ENCODE results near the gene EPYC.
"Not testable (repeated sequence)": the region's sequence is repeated elsewhere in the genome, so short reads cannot be mapped to it uniquely, and the experiment has no call there.

EPYC gene

DNA sequence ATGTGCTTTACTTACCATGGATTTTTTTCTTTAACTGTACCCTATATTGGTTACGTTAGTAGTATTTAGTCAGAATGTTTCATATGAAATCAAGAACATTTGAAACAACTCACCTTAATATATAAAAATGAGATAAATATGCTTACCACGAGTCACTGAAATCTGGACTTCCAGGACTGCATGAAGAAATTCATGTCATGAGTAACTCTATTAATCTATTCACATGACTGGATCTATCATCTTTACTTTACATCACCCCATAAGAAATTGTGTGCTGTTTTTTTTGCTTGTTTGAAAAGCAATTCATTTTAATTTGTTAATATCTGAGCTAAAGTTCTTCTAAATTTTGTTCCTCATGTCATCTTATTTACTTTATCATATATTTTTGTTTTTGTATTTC is 5.2 kb downstream of the EPYC start:
- intact Hi-C loops (cut with DNase I), result no loop called here
- DNase-seq, result no peak

DNA sequence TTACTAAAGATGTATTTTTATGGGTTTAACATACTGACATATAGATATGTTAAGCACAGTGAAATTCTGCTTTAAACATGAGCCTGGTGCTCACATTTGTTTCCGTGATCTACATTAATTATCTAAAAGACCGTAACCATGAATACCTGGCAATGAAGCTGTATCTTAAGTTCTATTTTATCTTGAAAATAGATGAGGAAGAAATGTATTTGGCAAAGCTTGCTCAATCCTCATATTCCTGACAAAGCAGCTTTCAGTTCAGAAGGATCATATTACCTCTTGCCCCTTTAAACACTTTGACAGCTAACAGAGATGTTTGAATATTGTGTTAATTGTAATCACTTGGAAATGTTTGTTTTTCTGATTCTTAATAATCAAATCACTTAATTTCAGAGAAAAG is 9.8 kb downstream of the EPYC start:
- intact Hi-C loops (cut with DNase I), result no loop called here
- DNase-seq, result no peak

DNA sequence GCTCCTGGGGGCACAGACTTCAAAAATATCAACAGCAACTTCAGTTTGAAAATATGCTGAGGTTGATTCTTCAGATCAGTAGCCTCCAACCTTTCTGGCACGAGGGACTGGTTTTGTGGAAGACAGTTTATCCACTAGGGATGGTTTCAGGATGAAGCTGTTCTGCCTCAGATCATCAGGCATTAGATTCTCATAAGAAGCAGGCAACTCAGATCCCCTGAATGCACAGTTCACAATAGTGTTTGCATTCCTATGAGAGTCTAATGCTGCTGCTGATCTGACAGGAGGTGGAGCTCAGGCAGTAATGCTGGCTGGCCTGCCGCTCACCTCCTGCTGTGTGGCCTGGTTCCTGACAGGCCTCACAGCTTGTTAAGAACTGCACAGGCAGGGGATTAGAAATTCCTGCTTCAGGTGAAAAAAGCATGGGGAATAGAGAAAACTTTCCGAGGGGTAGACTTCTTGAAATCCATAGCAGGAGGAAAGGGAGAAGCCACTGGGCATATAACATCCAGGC is 12.8 kb downstream of the EPYC start:
- DNase-seq, result no peak

DNA sequence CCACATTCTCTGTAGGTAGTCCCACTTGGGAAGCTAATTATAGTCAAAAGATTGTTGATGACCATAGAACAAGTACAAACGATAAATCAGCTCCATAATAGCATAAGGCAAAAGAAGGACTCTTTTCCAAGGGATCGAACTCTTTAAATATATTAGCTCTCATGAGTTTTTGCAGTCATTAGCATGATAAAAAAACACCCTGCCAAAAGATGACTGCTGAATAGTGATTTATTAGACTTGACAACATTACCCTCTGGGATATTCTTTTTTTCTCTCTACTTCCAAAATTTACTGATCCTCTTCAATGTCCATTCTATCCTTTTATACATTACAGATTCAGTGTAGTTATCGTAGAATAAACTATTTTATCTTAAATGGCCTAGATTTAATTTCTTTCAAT is 14.2 kb downstream of the EPYC start:
- intact Hi-C loops (cut with DNase I), result no loop called here
- no peak for DNase-seq

More for the DNA sequence above, 12.8 kb downstream of the EPYC start:
- intact Hi-C loops (cut with DNase I), result no loop called here

DNA sequence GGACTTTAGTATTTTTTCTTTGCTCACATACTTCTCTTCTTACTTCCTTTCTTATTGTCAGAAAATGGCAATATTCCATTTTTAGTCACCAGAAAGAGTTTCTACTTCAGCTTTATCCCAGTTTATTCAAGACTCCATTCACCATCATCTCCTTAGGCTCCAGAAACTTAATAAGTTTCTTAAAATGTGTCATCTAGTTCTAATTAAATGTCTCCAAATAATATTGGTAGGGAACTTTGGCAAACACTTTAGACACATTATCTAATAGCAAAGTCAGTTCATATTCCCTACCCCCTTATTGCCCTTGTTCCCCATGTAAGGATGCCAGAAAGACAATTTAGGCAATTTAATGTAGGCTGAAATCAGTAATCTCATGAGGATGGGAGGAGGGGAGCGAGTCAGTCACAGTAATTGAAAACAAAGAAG is 15.1 kb downstream of the EPYC start:
- no peak for DNase-seq
- intact Hi-C loops (cut with DNase I), result no loop called here

DNA sequence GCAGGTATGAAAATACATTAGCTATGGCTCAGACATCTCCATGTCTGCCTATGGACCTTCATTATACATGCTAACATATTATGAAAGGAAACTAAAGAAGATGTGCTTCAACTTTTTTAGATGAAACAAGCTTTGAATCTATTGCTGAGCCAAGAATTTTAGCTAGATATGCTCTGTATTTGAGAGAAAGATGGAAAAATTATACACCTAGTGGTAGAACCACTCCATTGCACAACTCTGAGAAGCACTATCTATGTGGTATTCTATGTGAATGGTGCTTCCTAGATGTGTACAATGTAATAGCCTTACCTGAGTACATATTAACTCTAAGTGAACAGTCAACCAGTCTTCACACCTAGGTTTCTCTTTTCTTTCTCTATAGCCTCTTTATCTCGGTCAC is 17.3 kb downstream of the EPYC start:
- intact Hi-C loops (cut with DNase I), result no loop called here
- no peak for DNase-seq

DNA sequence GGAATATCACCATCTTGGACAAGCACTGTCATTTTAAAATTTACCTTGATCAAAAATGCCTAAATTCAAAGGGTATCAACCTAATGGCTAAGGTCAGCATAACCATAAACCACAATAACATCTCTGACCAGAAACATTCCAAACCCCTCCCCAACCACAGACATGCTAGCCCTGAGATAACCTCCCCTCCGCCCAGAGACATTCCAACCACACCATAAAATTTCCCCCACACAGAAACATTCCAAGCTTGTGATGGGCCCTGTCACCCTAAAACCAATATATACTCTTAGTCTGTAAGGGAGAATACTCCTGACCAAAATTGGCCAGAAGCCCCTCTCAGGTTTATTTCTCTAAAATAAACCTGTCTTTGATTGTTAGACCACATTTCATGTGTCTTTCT is 17.7 kb downstream of the EPYC start:
- intact Hi-C loops (cut with DNase I), result no loop called here
- DNase-seq, result no peak

DNA sequence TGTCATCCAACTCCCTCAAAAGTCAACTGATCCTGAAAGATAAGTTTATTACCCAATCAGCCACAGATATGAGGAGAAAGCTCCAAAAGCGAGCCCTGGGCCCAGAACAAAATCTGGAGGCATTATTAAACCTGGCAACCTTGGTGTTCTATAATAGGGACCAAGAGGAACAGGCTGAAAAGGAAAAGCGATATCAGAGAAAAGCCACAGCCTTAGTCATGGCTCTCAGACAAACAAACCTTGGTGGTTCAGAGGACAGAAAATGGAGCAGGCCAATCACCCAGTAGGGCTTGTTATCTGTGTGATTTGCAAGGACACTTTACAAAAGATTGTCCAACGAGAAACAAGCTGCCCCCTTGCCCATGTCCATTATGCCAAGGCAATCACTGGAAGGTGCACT is 19.4 kb downstream of the EPYC start:
- DNase-seq; intact Hi-C loops (cut with DNase I): not testable (repeated sequence)

DNA sequence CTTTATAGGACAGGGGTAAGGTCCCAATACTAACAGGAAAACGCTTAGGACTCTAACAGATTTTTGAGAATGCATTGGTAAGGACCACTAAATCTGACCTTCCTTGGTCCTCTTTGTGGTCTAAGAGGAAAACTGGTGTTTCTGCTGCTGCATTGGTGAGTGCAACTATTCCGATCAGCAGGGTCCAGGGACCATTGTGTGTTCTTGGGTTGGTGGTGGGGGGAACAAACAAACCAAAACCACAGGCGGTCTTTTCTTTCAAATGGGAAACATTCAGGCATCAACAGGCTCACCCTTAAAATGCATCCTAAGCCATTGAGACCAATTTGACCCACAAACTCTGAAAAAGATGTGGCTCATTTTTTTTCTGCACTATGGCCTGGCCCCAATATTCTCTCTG is 20.7 kb downstream of the EPYC start:
- DNase-seq, result no peak
- intact Hi-C loops (cut with DNase I), result no loop called here

DNA sequence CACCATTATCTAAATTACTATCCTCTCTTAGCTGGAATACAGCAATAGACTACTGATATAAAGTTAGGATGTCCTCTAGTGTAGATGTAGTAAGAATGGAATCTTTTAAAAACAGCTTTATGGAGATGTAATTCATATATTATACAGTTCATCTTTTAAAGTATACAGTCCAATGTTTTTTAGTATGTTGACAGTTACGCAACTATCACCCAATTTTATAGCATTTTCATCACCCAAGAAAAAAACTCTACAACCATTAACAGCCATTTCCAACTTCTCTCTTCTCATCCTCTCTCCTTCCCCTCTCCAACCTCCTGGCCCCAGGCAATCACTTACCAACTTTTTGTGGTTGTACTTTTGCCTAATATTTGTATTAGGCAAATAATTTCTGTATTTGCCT is 22.6 kb downstream of the EPYC start:
- DNase-seq, result no peak
- intact Hi-C loops (cut with DNase I), result no loop called here

DNA sequence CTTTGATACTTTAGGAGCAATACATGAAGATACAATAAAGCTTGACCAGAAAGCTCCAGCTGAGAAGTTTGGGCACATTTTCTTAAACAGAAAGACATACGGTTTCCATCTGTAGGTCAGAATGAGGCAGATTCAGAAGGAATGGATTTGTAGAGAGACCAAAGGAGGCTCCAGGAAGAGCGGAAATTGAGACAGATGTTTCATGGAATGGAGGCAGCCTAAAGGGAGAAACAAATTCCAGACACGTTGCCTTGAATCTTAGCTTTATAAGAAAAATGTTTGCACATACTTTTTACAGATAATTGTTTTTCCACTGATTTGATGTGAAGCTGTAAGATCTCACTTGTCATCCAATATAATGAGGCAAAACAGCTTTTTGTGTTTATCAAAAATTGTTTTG is 24.8 kb downstream of the EPYC start:
- intact Hi-C loops (cut with DNase I), result loop anchor here (10.0 kb wide), 1 partner anchor 375 kb away; no protein-coding TSS in a partner anchor
- DNase-seq, result no peak

DNA sequence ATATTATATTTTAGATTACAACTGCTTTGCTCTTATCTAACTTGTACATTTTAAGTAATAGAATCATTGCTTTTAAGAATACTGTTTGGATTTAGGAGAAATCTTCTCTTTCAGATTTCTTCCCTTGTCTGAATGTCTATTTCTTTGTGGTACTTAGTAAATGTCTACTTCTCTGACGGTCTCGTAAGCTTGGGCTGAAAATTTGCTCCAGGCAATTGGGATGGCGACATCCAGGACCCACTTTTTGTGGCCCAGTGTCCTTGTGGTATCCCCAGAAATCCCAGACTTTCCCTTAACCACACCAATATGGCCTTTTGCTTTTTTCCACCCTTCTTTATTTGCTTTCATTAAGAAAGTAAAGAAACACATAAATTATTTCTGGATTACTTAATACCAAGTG is 25.8 kb downstream of the EPYC start:
- intact Hi-C loops (cut with DNase I), result loop anchor here (10.0 kb wide), 1 partner anchor 376 kb away; no protein-coding TSS in a partner anchor
- no peak for DNase-seq

DNA sequence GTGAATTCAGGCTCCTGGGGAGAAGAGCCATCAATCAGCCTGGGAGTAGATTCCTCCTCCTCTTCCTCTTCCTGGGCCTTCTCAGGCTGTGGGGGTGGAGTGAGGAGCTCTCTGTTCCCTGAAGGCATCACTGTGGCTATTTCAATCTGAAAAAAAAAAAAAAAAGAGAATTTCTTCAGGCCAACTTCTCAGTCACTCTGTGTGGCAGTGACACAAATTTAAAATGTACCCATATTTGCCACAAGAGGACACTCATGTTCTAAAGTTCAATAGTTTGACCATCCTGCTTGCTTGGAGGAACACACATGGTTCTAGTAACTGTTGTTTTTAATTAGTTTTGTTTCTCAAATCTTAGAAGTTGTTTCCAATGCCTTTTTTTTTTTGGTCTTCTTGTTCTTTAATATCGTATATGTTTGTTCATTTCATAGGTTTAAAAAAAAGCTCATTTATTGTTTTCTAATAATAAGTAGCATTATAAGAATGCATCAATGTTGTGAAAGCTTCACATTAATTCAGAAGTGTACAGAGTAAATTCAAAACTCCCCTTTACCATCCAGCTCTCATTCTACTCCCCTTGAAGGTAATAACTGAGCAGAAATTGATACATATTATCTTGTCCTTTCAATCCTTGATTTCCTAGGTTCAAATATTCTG is 26.5 kb downstream of the EPYC start:
- peak in 1 of 42 donors; percentile 21 for DNase-seq
- intact Hi-C loops (cut with DNase I), result loop anchor here (10.0 kb wide), 1 partner anchor 377 kb away; no protein-coding TSS in a partner anchor

DNA sequence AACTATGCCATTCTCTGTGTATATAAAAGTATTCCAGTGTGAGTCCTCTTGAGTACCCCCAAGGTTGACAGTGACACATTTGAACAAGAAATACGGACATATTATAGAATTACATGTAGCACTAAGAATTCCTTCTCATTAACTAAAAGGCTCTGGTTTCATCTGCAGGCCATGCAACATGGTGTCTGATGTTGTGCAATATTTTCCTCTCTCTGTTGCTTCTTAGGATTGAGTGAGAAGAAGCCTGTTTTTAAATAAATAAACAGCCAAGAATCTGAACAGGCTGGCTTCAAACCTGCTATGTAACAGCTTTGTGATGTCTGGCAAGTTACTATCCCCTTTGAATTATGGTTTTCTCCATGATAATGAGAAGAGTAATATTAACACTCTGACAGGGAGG is 27.5 kb downstream of the EPYC start:
- DNase-seq, result no peak
- intact Hi-C loops (cut with DNase I), result loop anchor here (10.0 kb wide), 1 partner anchor 378 kb away; no protein-coding TSS in a partner anchor

DNA sequence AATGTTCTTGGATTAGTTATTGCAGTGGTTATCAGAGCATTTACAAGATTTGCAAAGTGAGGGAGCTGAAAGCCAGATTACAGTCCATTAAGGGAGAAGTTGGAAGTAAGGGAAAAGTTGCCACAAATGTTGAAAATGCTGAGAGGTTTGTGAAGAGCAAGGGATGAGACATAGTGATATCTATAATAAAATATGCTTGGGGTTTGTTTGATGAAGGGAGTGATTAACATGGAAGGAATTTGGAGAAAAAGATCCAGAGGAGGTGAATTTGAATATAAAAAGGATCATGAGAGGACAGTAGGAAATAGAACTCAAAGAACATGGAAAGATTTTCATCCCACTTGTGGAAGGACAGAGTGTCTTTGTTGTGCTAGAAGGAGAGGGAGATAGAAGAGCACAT is 30.5 kb downstream of the EPYC start:
- DNase-seq, result no peak
- intact Hi-C loops (cut with DNase I), result loop anchor here (10.0 kb wide), 1 partner anchor 381 kb away; no protein-coding TSS in a partner anchor

DNA sequence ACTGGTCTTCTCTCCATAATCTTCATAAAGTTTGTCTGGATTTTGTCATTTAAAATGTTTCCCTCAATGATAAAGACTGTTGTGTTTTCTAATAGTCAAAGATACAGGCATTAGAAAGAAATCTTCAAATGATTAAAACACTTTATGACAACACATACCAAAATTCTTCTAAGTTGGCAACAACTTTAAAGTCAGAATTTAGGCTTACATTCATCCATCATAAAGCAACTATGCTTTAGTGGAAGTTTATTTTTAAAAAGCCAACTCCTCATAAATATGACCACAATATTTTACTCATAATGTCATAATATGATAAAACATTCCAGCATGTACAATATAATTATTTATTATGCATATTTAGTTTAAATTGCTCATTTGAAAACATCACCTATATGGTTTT is 32.5 kb downstream of the EPYC start:
- intact Hi-C loops (cut with DNase I), result loop anchor here (10.0 kb wide), 1 partner anchor 383 kb away; no protein-coding TSS in a partner anchor
- DNase-seq, result no peak

DNA sequence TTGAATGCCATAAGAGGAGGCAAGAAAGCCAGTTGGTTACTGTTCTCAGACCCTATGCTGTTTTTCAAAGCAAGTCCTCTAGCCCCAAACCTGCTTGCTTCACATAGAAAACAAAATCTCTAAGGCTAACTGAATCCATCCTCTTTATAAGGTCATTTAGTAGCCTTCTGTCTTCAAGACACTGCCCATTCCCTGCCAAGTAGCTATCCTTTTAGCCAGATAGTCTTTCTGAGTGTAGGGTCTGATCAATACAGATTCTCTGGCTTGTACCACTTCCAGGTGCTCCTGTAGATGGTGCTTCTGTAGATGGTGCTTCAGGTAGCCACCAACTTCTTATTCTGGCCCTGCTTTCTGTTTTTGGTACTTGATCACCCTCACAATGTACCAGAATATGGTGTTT is 33.9 kb downstream of the EPYC start:
- intact Hi-C loops (cut with DNase I), result loop anchor here (10.0 kb wide), 1 partner anchor 384 kb away; no protein-coding TSS in a partner anchor
- no peak for DNase-seq

DNA sequence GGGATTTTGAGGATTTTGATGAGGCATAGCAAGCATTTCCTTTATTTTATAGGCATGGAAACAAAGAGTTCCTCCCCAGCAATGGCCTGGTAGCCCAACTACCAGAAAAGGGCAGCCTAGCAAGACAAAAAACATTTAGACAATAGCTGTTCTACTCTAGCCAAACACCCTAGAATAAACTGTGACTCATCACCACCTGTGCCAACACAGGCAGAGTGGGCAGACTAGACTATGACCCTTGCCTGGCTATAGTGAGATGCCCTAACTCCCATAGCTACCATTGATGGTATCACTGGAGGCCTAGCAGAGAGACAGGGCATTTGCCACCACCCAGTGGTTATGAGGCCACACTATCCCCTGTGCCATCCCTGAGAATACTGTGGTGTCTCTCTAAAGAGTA is 34.3 kb downstream of the EPYC start:
- intact Hi-C loops (cut with DNase I), result loop anchor here (10.0 kb wide), 1 partner anchor 384 kb away; no protein-coding TSS in a partner anchor
- DNase-seq, result no peak

DNA sequence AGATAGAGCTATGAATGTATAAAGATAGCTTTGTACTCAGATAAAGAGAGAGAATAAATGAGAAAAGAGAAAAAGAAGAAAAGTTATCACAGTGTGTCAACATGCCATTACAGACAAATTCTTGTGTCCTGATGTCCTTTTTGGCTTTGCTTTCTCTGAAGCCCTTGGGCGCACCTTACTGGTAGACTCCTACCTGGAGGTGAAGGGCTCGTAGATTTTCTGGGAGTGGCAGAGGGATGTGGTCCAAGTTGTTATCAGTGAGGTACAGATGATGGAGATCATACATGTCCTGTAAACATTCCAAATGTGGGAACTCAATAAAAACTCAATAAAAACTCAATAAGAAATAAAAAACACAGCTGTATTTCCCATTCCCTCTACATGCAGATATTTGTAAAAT is 34.9 kb downstream of the EPYC start:
- no peak for DNase-seq
- intact Hi-C loops (cut with DNase I), result loop anchor here (10.0 kb wide), 1 partner anchor 385 kb away; no protein-coding TSS in a partner anchor

DNA sequence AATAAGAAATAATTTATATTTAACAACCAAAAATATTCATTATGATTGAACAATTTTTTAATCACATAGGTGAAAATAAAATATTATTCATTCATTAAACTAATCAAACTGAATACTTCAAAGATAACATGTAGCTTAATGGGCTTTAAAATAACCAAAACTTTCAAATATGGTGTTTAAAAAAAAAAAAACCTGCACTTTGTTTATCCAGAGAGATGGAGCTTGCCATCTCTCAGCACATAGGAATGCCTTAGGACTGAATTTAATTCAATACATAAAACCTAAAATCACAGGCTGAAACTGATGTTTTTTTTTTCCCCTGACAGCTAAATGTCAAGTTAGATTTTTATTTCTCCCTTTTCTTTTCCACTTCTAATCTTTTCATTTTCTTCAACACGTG is 35.4 kb downstream of the EPYC start:
- DNase-seq, result no peak
- intact Hi-C loops (cut with DNase I), result no loop called here

DNA sequence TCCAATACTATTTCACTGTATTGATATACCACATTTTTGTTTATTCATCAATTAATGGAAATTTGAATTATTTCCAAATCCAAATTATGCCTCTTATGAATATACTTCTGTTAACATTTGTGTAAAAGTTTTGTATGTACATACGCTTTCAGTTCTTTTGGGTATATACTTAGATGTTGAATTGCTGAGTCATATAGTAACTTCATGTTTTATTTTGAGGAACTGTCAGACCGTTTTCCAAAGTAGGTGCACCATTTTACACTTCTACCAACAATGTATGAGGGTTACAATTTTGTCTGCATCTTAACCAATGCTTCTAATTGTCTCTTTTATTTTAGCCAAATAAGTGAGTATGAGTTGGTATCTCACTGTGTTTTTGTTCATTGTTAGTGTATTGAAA is 39.6 kb downstream of the EPYC start:
- intact Hi-C loops (cut with DNase I), result no loop called here
- no peak for DNase-seq

All from head of caudate nucleus (tissue), 42 donors.